IMR-90 (cell line): Measurements from ENCODE around the gene RIPK4. TPM values are rescaled to one million over a fixed set of nuclear protein-coding genes. Genes with fewer than 3 reads are reported as not detected.

ENCODE experiments used
- ATAC-seq: fragments of 200-7000 bp; cut with Tn5 transposase; 2 replicates; pipeline ENCODE4 v1.9.1; 2020; ENCODE audit warnings: low read depth, mild to moderate bottlenecking, moderate library complexity
- BruUV-seq: library from RNA; stranded (reverse); fragments of 400-500 nt; replicated peaks from 2 replicates; lab custom pipeline; 2021; lab: Mats Ljungman, UMichigan
- CTCF ChIA-PET: fragments of 300-600 bp; formaldehyde crosslinking; extraction: SDS; loops from one replicate; lab custom pipeline; 2021; ENCODE audit warnings: antibody characterized with exemption; lab: Yijun Ruan, JAX
- POLR2A ChIA-PET: fragments of 300-600 bp; sonication (Branson Sonifier 250); formaldehyde crosslinking; loops from one replicate; lab custom pipeline; 2022; ENCODE audit warnings: antibody characterized with exemption; ENCODE audit not compliant: unreplicated experiment; lab: Charles Lee
- DNase-seq: peaks from one replicate; pipeline ENCODE4 v3.0.0; 2013
- H2AFZ ChIP-seq: replicated peaks from 2 replicates; pipeline ENCODE3; 2013; ENCODE audit warnings: low read length, mild to moderate bottlenecking; ENCODE audit not compliant: poor library complexity
- H2AK5ac ChIP-seq: 2 replicates; pipeline ENCODE4 v1.6.1; 2013; ENCODE audit warnings: low read depth, low read length, inconsistent platforms
- H2AK9ac ChIP-seq: replicated peaks from 2 replicates; pipeline ENCODE3; 2013; ENCODE audit warnings: mild to moderate bottlenecking, low read depth, low read length, moderate library complexity; ENCODE audit not compliant: poor library complexity
- H2BK120ac ChIP-seq: 2 replicates; pipeline ENCODE4 v1.6.1; 2013; ENCODE audit warnings: low read depth, low read length, inconsistent platforms
- H2BK15ac ChIP-seq: 3 replicates; pipeline ENCODE4 v1.6.1; 2013; ENCODE audit warnings: low read depth, low read length, inconsistent platforms
- H2BK20ac ChIP-seq: 2 replicates; pipeline ENCODE4 v1.6.1; 2013; ENCODE audit warnings: low read depth, mild to moderate bottlenecking, inconsistent platforms, low read length, moderate library complexity
- H2BK5ac ChIP-seq: 2 replicates; pipeline ENCODE4 v1.6.1; 2013; ENCODE audit warnings: mild to moderate bottlenecking, low read depth, low read length, inconsistent platforms; ENCODE audit not compliant: poor library complexity, severe bottlenecking
- H3K14ac ChIP-seq: replicated peaks from 2 replicates; pipeline ENCODE4 v1.6.1; 2013; ENCODE audit warnings: low read depth, low read length, inconsistent platforms
- H3K18ac ChIP-seq: 2 replicates; pipeline ENCODE4 v1.6.1; 2013; ENCODE audit warnings: low read depth, low read length, control low read depth
- H3K23ac ChIP-seq: 2 replicates; pipeline ENCODE4 v1.6.1; 2013; ENCODE audit warnings: low read depth, low read length, inconsistent platforms
- H3K27ac ChIP-seq: 2 replicates; pipeline ENCODE4 v1.5.1; 2013; ENCODE audit warnings: mild to moderate bottlenecking, control low read depth, low read length; ENCODE audit not compliant: insufficient read depth
- H3K27me3 ChIP-seq: 2 replicates; pipeline ENCODE4 v1.6.1; 2013; ENCODE audit warnings: low read length; ENCODE audit not compliant: control insufficient read depth, insufficient read depth
- H3K36me3 ChIP-seq: 2 replicates; pipeline ENCODE4 v1.6.1; 2013; ENCODE audit warnings: low read length, mixed read lengths; ENCODE audit not compliant: control insufficient read depth, insufficient read depth
- H3K4ac ChIP-seq: 2 replicates; pipeline ENCODE4 v1.6.1; 2013; ENCODE audit warnings: low read depth, low read length, inconsistent platforms
- H3K4me1 ChIP-seq: 2 replicates; pipeline ENCODE4 v1.6.1; 2013; ENCODE audit warnings: low read length, mixed read lengths; ENCODE audit not compliant: control insufficient read depth, insufficient read depth
- H3K4me2 ChIP-seq: 2 replicates; pipeline ENCODE4 v1.6.1; 2013; ENCODE audit warnings: low read depth, mild to moderate bottlenecking, control low read depth, low read length, moderate library complexity
- H3K4me3 ChIP-seq: 2 replicates; pipeline ENCODE4 v1.5.1; 2013; ENCODE audit warnings: low read depth, mild to moderate bottlenecking, control low read depth, low read length, moderate library complexity; ENCODE audit not compliant: insufficient read depth
- H3K56ac ChIP-seq: 2 replicates; pipeline ENCODE4 v1.6.1; 2013; ENCODE audit warnings: low read length, inconsistent platforms; ENCODE audit not compliant: insufficient read depth; ENCODE audit errors: extremely low read depth
- H3K79me1 ChIP-seq, 2 experiments: 2 replicates each; pipeline ENCODE4 v1.6.1; 2013; ENCODE audit warnings: low read length in 2 of 2, inconsistent platforms in 1 of 2, low read depth in 1 of 2
- H3K9ac ChIP-seq: 2 replicates; pipeline ENCODE4 v1.6.1; 2013; ENCODE audit warnings: low read depth, low read length, control low read depth
- H3K9me1 ChIP-seq: 2 replicates; pipeline ENCODE4 v1.6.1; 2013; ENCODE audit warnings: low read length, inconsistent platforms; ENCODE audit not compliant: insufficient read depth
- H3K9me3 ChIP-seq: 2 replicates; pipeline ENCODE4 v1.6.1; 2013; ENCODE audit warnings: low read length; ENCODE audit not compliant: control insufficient read depth, insufficient read depth
- H4K20me1 ChIP-seq: 2 replicates; pipeline ENCODE4 v1.6.1; 2013; ENCODE audit warnings: low read length, inconsistent platforms; ENCODE audit not compliant: insufficient read depth
- H4K5ac ChIP-seq: 2 replicates; pipeline ENCODE4 v1.6.1; 2013; ENCODE audit warnings: mild to moderate bottlenecking, low read depth, low read length, control low read depth
- H4K8ac ChIP-seq, 2 experiments: 2 replicates each; pipeline ENCODE4 v1.6.1; 2013; ENCODE audit warnings: low read depth in 2 of 2, low read length in 2 of 2, control low read depth in 1 of 2, inconsistent platforms in 1 of 2
- H4K91ac ChIP-seq: 2 replicates; pipeline ENCODE4 v1.6.1; 2013; ENCODE audit warnings: low read depth, low read length, inconsistent platforms; ENCODE audit not compliant: insufficient read depth
- RAD21 ChIP-seq: IDR thresholded peaks from 2 replicates; pipeline ENCODE4 v1.6.1; 2012; ENCODE audit warnings: low read length, improper control_type of control experiment
- SMC3 ChIP-seq: fragments of 150-350 bp; IDR thresholded peaks from 2 replicates; pipeline ENCODE4 v1.6.1; 2016; ENCODE audit warnings: low read depth, mild to moderate bottlenecking, antibody characterized with exemption, low read length, moderate library complexity
- WGBS, 2 experiments: methylation state at CpG; one replicate each; pipeline versions ENCODE4 v1.1.5 to v1.1.7; 2013; ENCODE audit warnings: missing lambda C conversion rate in 2 of 2; ENCODE audit not compliant: insufficient read length in 1 of 2; ENCODE audit errors: extremely low coverage in 2 of 2; 5-methylcytosine and 5-hydroxymethylcytosine counted together
- dilution Hi-C: fragments of 300-500 bp; cut with HindIII; formaldehyde crosslinking; loops from one replicate; pipeline ENCODE4 v1.14.3; 2018; ENCODE audit warnings: low sequenced_read_pairs; ENCODE audit not compliant: unreplicated experiment
- in situ Hi-C: fragments of 300-500 bp; cut with MboI; formaldehyde crosslinking; loops from 3 replicates; pipeline ENCODE4 v1.14.3; 2019; ENCODE audit warnings: low sequenced_read_pairs, inconsistent platforms, mixed read lengths
- intact Hi-C: fragments of 100-400 bp; cut with micrococcal nuclease; formaldehyde crosslinking; loops from 2 replicates; pipeline ENCODE4 v1.10.0; 2022
- polyA plus RNA-seq, 3 experiments: library from polyadenylated mRNA; depleted of rRNA; stranded (reverse); fragments of >200 nt; gene quantifications; 2 replicates each; pipeline ENCODE4 v1.2.3, GENCODE V29; 2012; ENCODE audit warnings: low replicate concordance in 1 of 3
- total RNA-seq: library from RNA; depleted of rRNA; stranded (reverse); fragments of >200 nt; gene quantifications from 2 replicates; pipeline ENCODE4 v1.2.3, GENCODE V29; 2012
- TF ChIP-seq, protein P1 (sequence below): conservative IDR thresholded peaks from 2 replicates; pipeline ENCODE4 v1.5.1; 2012; ENCODE audit warnings: mild to moderate bottlenecking, low read depth, low read length, improper control_type of control experiment

RIPK4 gene
- total and polyA plus RNA-seq, 2 of the 4 experiments (the other 2 are of a cell fraction), result under 0.01 to 0.03 TPM

DNA sequence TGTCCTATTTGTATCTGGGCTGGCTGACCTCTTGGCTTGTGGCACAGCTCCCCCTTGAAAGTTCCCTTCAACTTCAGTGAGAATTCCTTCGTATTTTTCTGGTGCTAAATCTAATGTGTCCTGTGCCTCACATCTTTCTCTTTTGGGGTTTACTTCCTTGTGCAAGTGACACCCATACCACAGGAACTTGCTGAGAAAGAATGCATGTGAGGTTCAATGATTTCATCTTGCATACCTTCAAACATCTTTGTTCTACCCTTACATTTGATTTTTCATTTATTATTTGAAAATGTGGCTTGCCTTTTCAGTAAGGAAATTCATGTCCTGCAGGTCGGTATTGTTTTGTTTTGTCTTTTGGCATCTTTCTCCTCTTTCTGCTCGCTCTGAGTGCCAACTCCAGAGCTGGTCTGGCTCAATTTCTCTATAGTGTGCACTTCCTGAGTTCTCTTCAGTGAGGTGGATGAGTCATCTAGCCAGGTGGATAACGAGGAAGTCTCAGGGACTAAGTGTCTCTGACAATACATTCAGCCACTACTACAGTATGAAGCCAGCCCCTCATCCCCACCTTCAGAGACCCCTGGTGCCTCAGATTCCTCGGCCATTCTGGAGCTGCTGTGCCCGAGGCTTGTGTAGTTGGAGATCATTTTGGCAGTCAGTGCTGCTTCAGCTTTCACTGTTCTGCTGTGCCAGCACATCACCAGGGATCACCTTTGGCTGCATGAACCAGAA lies 59.5 kb downstream of the RIPK4 start:
- Histone ChIP-seq H3K18ac (no peak overlapping the region), H4K20me1 (no peaks in the 10 kb centered on the region), H3K4me3 (no peak overlapping the region), H3K14ac (no peak overlapping the region), H2BK20ac (no peak overlapping the region), H2BK120ac (no peak overlapping the region), H3K4ac (no peak overlapping the region), H2AK5ac (no peak overlapping the region), H2BK5ac (no peak overlapping the region), H3K23ac (no peak overlapping the region), H3K4me1 (no peaks in the 10 kb centered on the region), H2BK15ac (no peak overlapping the region), H3K4me2 (no peak overlapping the region), H4K5ac (no peak overlapping the region), H3K9me3 (no peaks in the 10 kb centered on the region; the same call in 1 of the 2 replicates), H4K8ac (no peak overlapping the region), H2AK9ac (no peak overlapping the region), H3K36me3 (no peaks in the 10 kb centered on the region), H3K9me1 (no peaks in the 10 kb centered on the region), H2AFZ (no peak overlapping the region), H3K79me1 (no peaks in the 10 kb centered on the region), H3K27ac (no peak overlapping the region), H3K56ac (no peak overlapping the region), H3K27me3 (peaks cover 73% of the 10 kb centered on the region), H4K91ac (no peak overlapping the region), H3K9ac (no peak overlapping the region)
- in situ Hi-C loops, result no loop called here
- TF ChIP-seq RAD21 (no peak), SMC3 (no peak)
- TF ChIP-seq, protein P1, sequence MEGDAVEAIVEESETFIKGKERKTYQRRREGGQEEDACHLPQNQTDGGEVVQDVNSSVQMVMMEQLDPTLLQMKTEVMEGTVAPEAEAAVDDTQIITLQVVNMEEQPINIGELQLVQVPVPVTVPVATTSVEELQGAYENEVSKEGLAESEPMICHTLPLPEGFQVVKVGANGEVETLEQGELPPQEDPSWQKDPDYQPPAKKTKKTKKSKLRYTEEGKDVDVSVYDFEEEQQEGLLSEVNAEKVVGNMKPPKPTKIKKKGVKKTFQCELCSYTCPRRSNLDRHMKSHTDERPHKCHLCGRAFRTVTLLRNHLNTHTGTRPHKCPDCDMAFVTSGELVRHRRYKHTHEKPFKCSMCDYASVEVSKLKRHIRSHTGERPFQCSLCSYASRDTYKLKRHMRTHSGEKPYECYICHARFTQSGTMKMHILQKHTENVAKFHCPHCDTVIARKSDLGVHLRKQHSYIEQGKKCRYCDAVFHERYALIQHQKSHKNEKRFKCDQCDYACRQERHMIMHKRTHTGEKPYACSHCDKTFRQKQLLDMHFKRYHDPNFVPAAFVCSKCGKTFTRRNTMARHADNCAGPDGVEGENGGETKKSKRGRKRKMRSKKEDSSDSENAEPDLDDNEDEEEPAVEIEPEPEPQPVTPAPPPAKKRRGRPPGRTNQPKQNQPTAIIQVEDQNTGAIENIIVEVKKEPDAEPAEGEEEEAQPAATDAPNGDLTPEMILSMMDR, result no peak
- DNase-seq, result no peak
- dilution Hi-C loops, result no loop called here
- 25% methylated on average over 2 of the region's 6 CpGs; no CpG with 5 or more reads in 1 of the 2 experiments for WGBS, 2 experiments
- ATAC-seq, result no peak
- BruUV-seq, result no TSS peak
- intact Hi-C loops, result no loop called here
- ChIA-PET POLR2A (no interaction called here), CTCF (no interaction called here)
